Stimulated activated CD8-positive, alpha-beta memory T cell treated with anti-CD3 and anti-CD28 coated beads, Interleukin-4, amount 100 ng/mL, for 4 hours (primary cell): ENCODE results near the gene SLC16A5.

Source experiments
- DNase-seq, 2 donors: peaks; one replicate each; pipeline ENCODE4 v3.0.0-alpha.2; 2020; ENCODE audit warnings: low read depth in 2 of 2, low spot score in 1 of 2

SLC16A5 gene

GRCh38 chr17:75084039-75084660 lies 3.6 kb upstream of the SLC16A5 start:
- DNase-seq, result no peak

- DNase-seq, result no peak
Observed at GRCh38 chr17:75086496-75087181, 1.1 kb upstream of the SLC16A5 start.

GRCh38 chr17:75087182-75087557 lies 584 bp upstream of the SLC16A5 start:
- no peak for DNase-seq

GRCh38 chr17:75088465-75089417 lies 987 bp downstream of the SLC16A5 start:
- DNase-seq, result no peak

- no peak for DNase-seq
Observed at GRCh38 chr17:75090871-75091854, 3.4 kb downstream of the SLC16A5 start.

GRCh38 chr17:75091855-75092327 lies 4.1 kb downstream of the SLC16A5 start:
- no peak for DNase-seq

- no peak for DNase-seq
Observed at GRCh38 chr17:75093548-75094158, 5.9 kb downstream of the SLC16A5 start.

- DNase-seq, result no peak
Observed at GRCh38 chr17:75094871-75095399, 7.2 kb downstream of the SLC16A5 start.

GRCh38 chr17:75096082-75096625 lies 8.4 kb downstream of the SLC16A5 start:
- DNase-seq, result no peak

- DNase-seq, result no peak
Observed at GRCh38 chr17:75097865-75098264, 10.1 kb downstream of the SLC16A5 start.

- DNase-seq, result no peak
Observed at GRCh38 chr17:75098861-75099260, 11.1 kb downstream of the SLC16A5 start.

GRCh38 chr17:75099881-75100595 lies 12.3 kb downstream of the SLC16A5 start:
- DNase-seq, result no peak

- DNase-seq, result no peak
Observed at GRCh38 chr17:75102385-75102821, 14.6 kb downstream of the SLC16A5 start.

GRCh38 chr17:75103601-75104554 lies 16.1 kb downstream of the SLC16A5 start:
- no peak for DNase-seq

GRCh38 chr17:75105126-75106080 lies 17.6 kb downstream of the SLC16A5 start:
- no peak for DNase-seq

GRCh38 chr17:75108193-75108592 lies 20.4 kb downstream of the SLC16A5 start:
- DNase-seq, result no peak

- no peak for DNase-seq
Observed at GRCh38 chr17:75109046-75109406, 21.3 kb downstream of the SLC16A5 start.
